IMR-90 (cell line): Measurements from ENCODE around the gene SLC38A1. TPM values are rescaled to one million over a fixed set of nuclear protein-coding genes. Genes with fewer than 3 reads are reported as not detected.

Source experiments
- ATAC-seq: fragments of 200-7000 bp; cut with Tn5 transposase; 2 replicates; pipeline ENCODE4 v1.9.1; 2020; ENCODE audit warnings: low read depth, mild to moderate bottlenecking, moderate library complexity
- BruUV-seq: library from RNA; stranded (reverse); fragments of 400-500 nt; replicated peaks from 2 replicates; lab custom pipeline; 2021; lab: Mats Ljungman, UMichigan
- CTCF ChIA-PET: fragments of 300-600 bp; formaldehyde crosslinking; extraction: SDS; loops from one replicate; lab custom pipeline; 2021; ENCODE audit warnings: antibody characterized with exemption; lab: Yijun Ruan, JAX
- POLR2A ChIA-PET: fragments of 300-600 bp; sonication (Branson Sonifier 250); formaldehyde crosslinking; loops from one replicate; lab custom pipeline; 2022; ENCODE audit warnings: antibody characterized with exemption; ENCODE audit not compliant: unreplicated experiment; lab: Charles Lee
- DNase-seq: peaks from one replicate; pipeline ENCODE4 v3.0.0; 2013
- H2AFZ ChIP-seq: replicated peaks from 2 replicates; pipeline ENCODE3; 2013; ENCODE audit warnings: low read length, mild to moderate bottlenecking; ENCODE audit not compliant: poor library complexity
- H2AK5ac ChIP-seq: 2 replicates; pipeline ENCODE4 v1.6.1; 2013; ENCODE audit warnings: low read depth, low read length, inconsistent platforms
- H2AK9ac ChIP-seq: replicated peaks from 2 replicates; pipeline ENCODE3; 2013; ENCODE audit warnings: mild to moderate bottlenecking, low read depth, low read length, moderate library complexity; ENCODE audit not compliant: poor library complexity
- H2BK120ac ChIP-seq: 2 replicates; pipeline ENCODE4 v1.6.1; 2013; ENCODE audit warnings: low read depth, low read length, inconsistent platforms
- H2BK15ac ChIP-seq: 3 replicates; pipeline ENCODE4 v1.6.1; 2013; ENCODE audit warnings: low read depth, low read length, inconsistent platforms
- H2BK20ac ChIP-seq: 2 replicates; pipeline ENCODE4 v1.6.1; 2013; ENCODE audit warnings: low read depth, mild to moderate bottlenecking, inconsistent platforms, low read length, moderate library complexity
- H2BK5ac ChIP-seq: 2 replicates; pipeline ENCODE4 v1.6.1; 2013; ENCODE audit warnings: mild to moderate bottlenecking, low read depth, low read length, inconsistent platforms; ENCODE audit not compliant: poor library complexity, severe bottlenecking
- H3K14ac ChIP-seq: replicated peaks from 2 replicates; pipeline ENCODE4 v1.6.1; 2013; ENCODE audit warnings: low read depth, low read length, inconsistent platforms
- H3K18ac ChIP-seq: 2 replicates; pipeline ENCODE4 v1.6.1; 2013; ENCODE audit warnings: low read depth, low read length, control low read depth
- H3K23ac ChIP-seq: 2 replicates; pipeline ENCODE4 v1.6.1; 2013; ENCODE audit warnings: low read depth, low read length, inconsistent platforms
- H3K27ac ChIP-seq: 2 replicates; pipeline ENCODE4 v1.5.1; 2013; ENCODE audit warnings: mild to moderate bottlenecking, control low read depth, low read length; ENCODE audit not compliant: insufficient read depth
- H3K27me3 ChIP-seq: 2 replicates; pipeline ENCODE4 v1.6.1; 2013; ENCODE audit warnings: low read length; ENCODE audit not compliant: control insufficient read depth, insufficient read depth
- H3K36me3 ChIP-seq: 2 replicates; pipeline ENCODE4 v1.6.1; 2013; ENCODE audit warnings: low read length, mixed read lengths; ENCODE audit not compliant: control insufficient read depth, insufficient read depth
- H3K4ac ChIP-seq: 2 replicates; pipeline ENCODE4 v1.6.1; 2013; ENCODE audit warnings: low read depth, low read length, inconsistent platforms
- H3K4me1 ChIP-seq: 2 replicates; pipeline ENCODE4 v1.6.1; 2013; ENCODE audit warnings: low read length, mixed read lengths; ENCODE audit not compliant: control insufficient read depth, insufficient read depth
- H3K4me2 ChIP-seq: 2 replicates; pipeline ENCODE4 v1.6.1; 2013; ENCODE audit warnings: low read depth, mild to moderate bottlenecking, control low read depth, low read length, moderate library complexity
- H3K4me3 ChIP-seq: 2 replicates; pipeline ENCODE4 v1.5.1; 2013; ENCODE audit warnings: low read depth, mild to moderate bottlenecking, control low read depth, low read length, moderate library complexity; ENCODE audit not compliant: insufficient read depth
- H3K56ac ChIP-seq: 2 replicates; pipeline ENCODE4 v1.6.1; 2013; ENCODE audit warnings: low read length, inconsistent platforms; ENCODE audit not compliant: insufficient read depth; ENCODE audit errors: extremely low read depth
- H3K79me1 ChIP-seq, 2 experiments: 2 replicates each; pipeline ENCODE4 v1.6.1; 2013; ENCODE audit warnings: low read length in 2 of 2, inconsistent platforms in 1 of 2, low read depth in 1 of 2
- H3K9ac ChIP-seq: 2 replicates; pipeline ENCODE4 v1.6.1; 2013; ENCODE audit warnings: low read depth, low read length, control low read depth
- H3K9me1 ChIP-seq: 2 replicates; pipeline ENCODE4 v1.6.1; 2013; ENCODE audit warnings: low read length, inconsistent platforms; ENCODE audit not compliant: insufficient read depth
- H3K9me3 ChIP-seq: 2 replicates; pipeline ENCODE4 v1.6.1; 2013; ENCODE audit warnings: low read length; ENCODE audit not compliant: control insufficient read depth, insufficient read depth
- H4K20me1 ChIP-seq: 2 replicates; pipeline ENCODE4 v1.6.1; 2013; ENCODE audit warnings: low read length, inconsistent platforms; ENCODE audit not compliant: insufficient read depth
- H4K5ac ChIP-seq: 2 replicates; pipeline ENCODE4 v1.6.1; 2013; ENCODE audit warnings: mild to moderate bottlenecking, low read depth, low read length, control low read depth
- H4K8ac ChIP-seq, 2 experiments: 2 replicates each; pipeline ENCODE4 v1.6.1; 2013; ENCODE audit warnings: low read depth in 2 of 2, low read length in 2 of 2, control low read depth in 1 of 2, inconsistent platforms in 1 of 2
- H4K91ac ChIP-seq: 2 replicates; pipeline ENCODE4 v1.6.1; 2013; ENCODE audit warnings: low read depth, low read length, inconsistent platforms; ENCODE audit not compliant: insufficient read depth
- BHLHE40 ChIP-seq: fragments of 150-350 bp; IDR thresholded peaks from 2 replicates; pipeline ENCODE4 v1.6.1; 2016; ENCODE audit warnings: mild to moderate bottlenecking, low read depth, low read length
- CTCF ChIP-seq: conservative IDR thresholded peaks from 2 replicates; pipeline ENCODE4 v1.5.1; 2012; ENCODE audit warnings: mild to moderate bottlenecking, low read depth, low read length, improper control_type of control experiment
- WGBS, 2 experiments: methylation state at CpG; one replicate each; pipeline versions ENCODE4 v1.1.5 to v1.1.7; 2013; ENCODE audit warnings: missing lambda C conversion rate in 2 of 2; ENCODE audit not compliant: insufficient read length in 1 of 2; ENCODE audit errors: extremely low coverage in 2 of 2; 5-methylcytosine and 5-hydroxymethylcytosine counted together
- dilution Hi-C: fragments of 300-500 bp; cut with HindIII; formaldehyde crosslinking; loops from one replicate; pipeline ENCODE4 v1.14.3; 2018; ENCODE audit warnings: low sequenced_read_pairs; ENCODE audit not compliant: unreplicated experiment
- in situ Hi-C: fragments of 300-500 bp; cut with MboI; formaldehyde crosslinking; loops from 3 replicates; pipeline ENCODE4 v1.14.3; 2019; ENCODE audit warnings: low sequenced_read_pairs, inconsistent platforms, mixed read lengths
- intact Hi-C: fragments of 100-400 bp; cut with micrococcal nuclease; formaldehyde crosslinking; loops from 2 replicates; pipeline ENCODE4 v1.10.0; 2022
- polyA plus RNA-seq, 3 experiments: library from polyadenylated mRNA; depleted of rRNA; stranded (reverse); fragments of >200 nt; gene quantifications; 2 replicates each; pipeline ENCODE4 v1.2.3, GENCODE V29; 2012; ENCODE audit warnings: low replicate concordance in 1 of 3
- total RNA-seq: library from RNA; depleted of rRNA; stranded (reverse); fragments of >200 nt; gene quantifications from 2 replicates; pipeline ENCODE4 v1.2.3, GENCODE V29; 2012

The SLC38A1 gene
- total and polyA plus RNA-seq, 2 of the 4 experiments (the other 2 are of a cell fraction), result 22.8 to 61.5 TPM

- peaks cover 66% of the 10 kb centered on the region for H4K20me1 ChIP-seq
Measured at GRCh38 chr12:46263140-46264016, 5.5 kb downstream of the SLC38A1 start.

More at GRCh38 chr12:46263140-46264016, 5.5 kb downstream of the SLC38A1 start:
- intact Hi-C loops (loop anchor here (5.0 to 10.0 kb wide), 3 partner anchors 41 to 671 kb away; no protein-coding TSS in a partner anchor), in situ Hi-C loops (no loop called here), dilution Hi-C loops (no loop called here)
- Histone ChIP-seq H4K8ac (peak overlapping the region in 1 of 2 experiments; percentile 17; a peak in 1 of 4 replicates), H3K27ac (no peak overlapping the region; the same call in 1 of the 2 replicates), H2BK5ac (peak overlapping the region; percentile 50), H2AK9ac (no peak overlapping the region), H3K9ac (no peak overlapping the region), H4K5ac (peak overlapping the region; percentile 26; the same call in 1 of the 2 replicates), H3K36me3 (no peaks in the 10 kb centered on the region), H2BK15ac (peak overlapping the region; percentile 33; the same call in 1 of the 3 replicates), H3K4me1 (peaks cover 30% of the 10 kb centered on the region), H3K56ac (no peak overlapping the region), H2BK120ac (no peak overlapping the region; the same call in 1 of the 2 replicates), H3K9me3 (no peaks in the 10 kb centered on the region), H3K4me3 (no peak overlapping the region), H3K23ac (peak overlapping the region; percentile 65), H3K27me3 (no peaks in the 10 kb centered on the region), H2BK20ac (no peak overlapping the region), H4K91ac (no peak overlapping the region), H3K14ac (0 out of 2 replicates have a peak overlapping the region, but pooled peaks have one; percentile 42), H3K4me2 (peak overlapping the region; percentile 44; the same call in 1 of the 2 replicates), H2AFZ (no peak overlapping the region), H3K9me1 (peaks cover 25% of the 10 kb centered on the region), H3K79me1 (peaks cover 24 to 63% of the 10 kb centered on the region in 2 experiments), H3K4ac (peak overlapping the region; percentile 44; the same call in 1 of the 2 replicates), H3K18ac (peak overlapping the region; percentile 67; the same call in 1 of the 2 replicates), H2AK5ac (peak overlapping the region; percentile 31; the same call in 1 of the 2 replicates)
- CTCF ChIA-PET, result interaction anchor here (0.5 to 1.4 kb wide), 3 partner anchors 54 to 292 kb away, joined by 3 to 4 read pairs (median 4); no protein-coding TSS in a partner anchor
- BruUV-seq, result no TSS peak
- DNase-seq, result no peak
- no peak for ATAC-seq
- WGBS, 2 experiments, result 75% methylated on average over 2 of the region's 6 CpGs; no CpG with 5 or more reads in 1 of the 2 experiments
- TF ChIP-seq CTCF (peak; percentile 29; the same call in 1 of the 2 replicates), BHLHE40 (no peak)
- POLR2A ChIA-PET, result no interaction called here
